AG08395 (cell line): ENCODE data around the gene GFOD1.
A peak's percentile ranks its signal among the peaks of the same experiment; 100 is the strongest.
"Not testable (repeated sequence)": the region's sequence is repeated elsewhere in the genome, so short reads cannot be mapped to it uniquely, and the experiment has no call there.

Experiments
- DNase-seq: peaks from one replicate; pipeline ENCODE4 v3.0.0; 2012; ENCODE audit warnings: mixed read lengths, low spot score

The GFOD1 gene

DNA sequence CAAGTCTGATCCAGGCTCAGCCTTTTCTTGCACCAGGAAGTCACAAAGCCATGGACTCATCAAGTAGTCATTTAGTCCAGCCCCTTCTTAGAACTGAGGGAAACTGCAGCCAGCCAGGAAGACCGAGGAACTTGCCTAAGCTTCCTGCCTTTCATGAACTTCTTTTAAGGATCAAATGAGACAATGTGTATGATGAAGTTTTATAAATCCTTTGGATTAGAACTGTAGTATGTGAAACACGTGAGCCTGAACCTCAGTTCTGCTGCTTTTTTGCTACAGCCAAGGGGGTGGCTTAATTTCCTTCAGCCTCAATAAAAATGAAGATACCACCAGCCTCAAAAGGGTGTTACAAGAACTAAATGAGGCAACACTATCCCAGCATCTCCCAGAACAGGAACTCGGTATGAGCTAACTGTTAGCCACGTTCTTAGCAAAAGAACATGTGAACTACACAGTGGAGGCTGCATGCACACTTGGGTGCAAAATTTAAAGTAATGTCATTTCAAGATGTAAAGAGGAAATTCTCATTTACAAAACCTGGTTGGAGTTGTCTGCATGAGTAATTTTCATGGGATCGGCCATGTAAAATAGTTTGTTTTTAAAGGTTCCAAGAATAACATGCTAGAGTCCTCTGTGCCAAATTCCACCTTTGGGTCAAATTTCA is 83.0 kb downstream of the GFOD1 start:
- DNase-seq: peak; percentile 72

GRCh38 chr6:13402711-13403110 is 84.7 kb downstream of the GFOD1 start:
- DNase-seq: no peak

GRCh38 chr6:13400772-13401171 is 86.6 kb downstream of the GFOD1 start:
- no peak for DNase-seq

GRCh38 chr6:13398421-13398994 is 88.9 kb downstream of the GFOD1 start:
- no peak for DNase-seq

DNA sequence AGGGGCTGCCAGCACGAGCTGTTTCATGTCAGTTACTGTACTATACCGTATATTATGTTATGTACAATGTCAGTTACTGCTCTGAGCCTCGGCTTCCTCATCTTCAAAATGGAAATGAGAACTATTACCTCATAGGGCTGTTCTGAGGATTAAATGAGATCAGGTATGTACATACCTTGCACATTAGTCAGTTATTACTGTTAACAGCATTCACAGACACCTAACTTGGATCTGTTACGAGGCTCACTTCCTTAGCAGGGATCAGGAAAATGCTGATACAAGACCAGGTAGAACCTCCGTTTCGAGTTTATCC is 89.4 kb downstream of the GFOD1 start:
- no peak for DNase-seq

DNA sequence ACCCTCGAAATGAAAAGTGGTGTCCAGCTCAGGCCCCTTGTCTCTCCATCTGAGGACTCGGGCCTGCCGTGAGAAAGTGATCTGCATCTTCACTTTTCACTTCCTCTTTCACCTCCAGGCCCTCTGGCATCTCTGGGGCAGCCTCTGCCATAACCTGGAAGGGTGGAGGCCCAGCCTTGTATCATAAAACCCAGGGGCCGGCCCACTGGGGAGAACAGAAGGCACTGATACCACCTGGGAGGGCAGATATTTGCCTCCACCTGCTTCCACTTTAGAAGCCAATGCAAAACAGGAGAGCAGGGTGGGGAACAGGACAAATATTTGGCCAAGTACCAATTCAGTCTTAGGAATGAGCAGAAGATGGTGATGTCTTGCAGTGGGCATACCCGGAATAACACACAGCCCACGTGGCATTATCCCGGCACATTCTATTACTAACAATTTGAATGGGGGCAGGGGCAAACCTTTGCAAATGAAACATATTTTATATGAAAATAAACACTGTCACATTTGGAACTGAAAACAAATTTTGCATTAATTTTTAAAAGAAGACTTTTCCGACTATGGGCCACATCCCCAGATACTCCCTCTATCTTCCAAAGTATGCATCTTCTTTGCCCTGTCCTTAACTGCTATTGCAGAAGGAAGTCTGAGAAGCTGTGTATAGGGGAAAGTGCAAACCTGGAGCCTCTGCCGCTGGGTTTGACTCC is 89.9 kb downstream of the GFOD1 start:
- no peak for DNase-seq

DNA sequence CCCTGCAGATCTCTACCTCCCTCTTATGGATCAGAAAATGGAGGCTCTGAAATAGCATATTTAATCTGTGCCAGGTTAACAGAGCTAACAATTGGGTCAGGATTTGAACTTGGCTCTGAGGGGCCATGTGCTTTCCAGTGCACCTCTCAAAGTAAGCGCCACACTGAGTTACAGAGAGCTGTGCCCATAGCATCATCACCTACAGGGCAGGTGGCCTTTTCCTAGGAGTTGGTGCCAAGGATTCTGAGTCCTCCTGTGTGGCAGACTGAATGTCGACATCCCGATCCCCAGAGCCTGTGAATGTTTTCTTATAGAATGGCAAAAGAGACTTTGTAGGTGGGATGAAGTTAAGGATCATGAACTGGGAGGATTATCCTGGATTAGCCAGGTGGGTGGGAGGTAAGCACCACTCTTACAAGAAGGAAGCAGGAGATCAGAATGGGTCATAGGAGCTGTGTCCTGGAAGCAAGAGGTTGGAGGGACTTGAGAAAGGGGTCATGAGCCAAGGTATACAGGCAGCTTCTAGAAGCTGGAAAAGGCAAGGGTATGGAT is 91.1 kb downstream of the GFOD1 start:
- no peak for DNase-seq

- peak; percentile 63 for DNase-seq
Measured at GRCh38 chr6:13395272-13396237, 91.8 kb downstream of the GFOD1 start.

DNA sequence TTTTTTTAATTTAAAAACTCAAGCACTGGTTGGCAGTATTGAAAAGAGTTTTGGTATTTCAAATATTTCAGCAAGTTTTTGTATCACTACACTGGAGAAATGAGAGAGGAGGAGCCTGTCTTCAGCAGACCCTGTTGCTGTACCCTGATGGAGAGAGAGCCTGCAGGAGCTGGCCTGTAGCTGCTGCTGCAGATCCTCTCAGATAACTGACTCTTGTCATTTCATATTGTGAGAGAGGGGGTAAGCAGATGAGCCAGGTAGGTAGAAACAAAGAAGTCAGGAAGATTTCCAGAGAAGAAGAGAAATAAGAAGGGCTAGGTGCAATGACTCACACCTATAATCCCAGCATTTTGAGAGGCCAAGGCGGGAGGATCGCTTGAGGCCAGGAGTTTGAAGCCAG is 94.9 kb downstream of the GFOD1 start:
- no peak for DNase-seq

DNA sequence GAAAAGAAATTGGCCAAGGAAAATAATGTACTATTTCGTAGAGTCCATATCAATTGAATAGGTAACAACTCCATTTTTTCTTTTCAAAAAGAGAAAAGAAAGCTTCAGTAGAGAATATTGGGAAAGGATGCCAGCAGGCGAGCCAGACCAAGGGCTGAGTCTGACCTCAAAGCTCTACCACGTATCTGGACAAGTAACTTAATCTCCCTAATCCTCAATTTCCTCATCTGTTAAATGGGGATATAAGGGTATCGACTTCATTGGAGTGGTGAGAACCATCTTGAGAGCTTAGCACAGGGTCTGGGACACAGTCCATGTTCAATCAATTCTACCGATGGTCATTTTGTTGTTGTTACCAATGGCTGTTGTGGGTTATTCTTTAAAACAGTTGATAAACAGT is 95.9 kb downstream of the GFOD1 start:
- no peak for DNase-seq

GRCh38 chr6:13390658-13391057 is 96.7 kb downstream of the GFOD1 start:
- no peak for DNase-seq

DNA sequence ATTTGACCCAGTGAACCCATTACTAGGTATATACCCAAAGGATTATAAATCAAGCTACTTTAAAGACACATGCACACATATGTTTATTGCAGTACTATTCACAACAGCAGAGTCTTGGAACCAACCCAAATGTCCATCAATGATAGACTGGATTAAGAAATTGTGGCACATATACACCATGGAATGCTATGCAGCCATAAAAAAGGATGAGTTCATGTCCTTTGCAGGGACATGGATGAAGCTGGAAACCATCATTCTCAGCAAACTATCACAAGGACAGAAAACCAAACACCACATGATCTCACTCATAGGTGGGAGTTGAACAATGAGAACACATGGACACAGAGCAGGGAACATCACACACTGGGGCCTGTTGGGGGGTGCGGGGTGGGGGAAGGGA is 98.2 kb downstream of the GFOD1 start:
- not testable (repeated sequence) for DNase-seq

GRCh38 chr6:13388769-13389168 is 98.6 kb downstream of the GFOD1 start:
- DNase-seq: not testable (repeated sequence)

GRCh38 chr6:13384966-13385365 is 102.4 kb downstream of the GFOD1 start:
- no peak for DNase-seq

- no peak for DNase-seq
Measured at GRCh38 chr6:13384506-13384905, 102.9 kb downstream of the GFOD1 start.

GRCh38 chr6:13383328-13384163 is 103.9 kb downstream of the GFOD1 start:
- DNase-seq: peak; percentile 13

- DNase-seq: no peak
Measured at GRCh38 chr6:13380761-13381160, 106.6 kb downstream of the GFOD1 start.

- DNase-seq: no peak
Measured at GRCh38 chr6:13378669-13379590, 108.5 kb downstream of the GFOD1 start.

GRCh38 chr6:13377054-13377758 is 110.2 kb downstream of the GFOD1 start:
- DNase-seq: no peak
